Measurements from ENCODE around the gene DCP1A.

The DCP1A gene

DNA sequence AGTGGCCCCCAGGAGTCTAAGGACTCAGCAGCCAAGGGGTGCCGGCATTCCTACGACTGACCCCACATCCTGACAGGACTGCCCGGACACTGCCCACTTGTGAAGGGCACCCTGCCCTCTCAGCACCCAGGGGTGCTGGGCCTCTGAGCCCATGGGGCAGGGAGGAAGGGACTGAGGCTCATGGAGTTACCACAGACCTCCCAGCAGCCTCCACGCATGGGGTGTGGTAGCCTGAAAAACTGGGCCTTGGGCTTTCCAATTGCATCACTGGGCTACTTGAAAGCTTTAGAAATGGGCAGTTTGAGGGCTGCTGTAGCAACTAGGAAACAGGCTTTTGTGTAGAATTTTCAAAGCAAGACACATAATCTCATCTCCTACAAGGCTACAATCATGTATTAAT is 104.7 kb downstream of the DCP1A start:
- no peak for DNase-seq

- DNase-seq, result no peak
Observed at GRCh38 chr3:53242155-53242554, 105.2 kb downstream of the DCP1A start.

- no peak for DNase-seq
Observed at GRCh38 chr3:53240989-53241972, 106.1 kb downstream of the DCP1A start.

DNA sequence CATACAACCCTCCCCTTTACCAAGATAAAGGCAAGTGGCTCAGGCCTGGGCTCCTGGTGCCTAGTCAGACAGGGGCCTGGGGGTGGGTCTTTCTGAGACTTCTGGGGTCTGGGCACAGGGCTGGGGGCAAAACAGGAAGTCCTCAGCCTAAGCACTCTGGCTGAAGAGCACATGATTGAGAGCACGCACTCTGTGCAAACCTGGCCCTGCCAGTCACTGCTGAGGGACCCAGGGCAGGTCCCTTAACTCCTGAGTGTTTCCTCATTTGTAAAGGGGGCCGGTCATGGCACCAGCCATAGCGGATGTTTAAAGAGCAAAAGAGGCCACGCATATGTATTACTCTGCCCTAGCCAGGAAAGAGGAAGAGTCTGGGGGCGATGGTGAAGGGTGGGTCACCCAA is 107.5 kb downstream of the DCP1A start:
- no peak for DNase-seq

DNA sequence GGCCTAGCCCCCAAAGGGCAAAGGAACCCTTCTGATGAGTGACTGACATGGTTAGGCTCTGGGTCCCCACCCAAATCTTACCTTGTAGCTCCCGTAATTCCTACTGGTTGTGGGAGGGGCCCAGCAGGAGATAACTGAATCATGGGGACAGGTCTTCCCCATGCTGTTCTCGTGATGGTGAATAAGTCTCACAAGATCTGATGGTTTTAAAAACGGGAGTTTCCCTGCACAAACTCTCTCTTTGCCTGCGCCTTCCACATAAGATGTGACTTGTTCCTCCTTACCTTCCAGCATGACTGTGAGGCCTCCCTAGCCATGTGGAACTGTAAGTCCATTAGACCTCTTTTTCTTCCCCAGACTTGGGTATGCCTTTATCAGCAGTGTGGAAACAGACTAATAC is 108.5 kb downstream of the DCP1A start:
- DNase-seq, result no peak

GRCh38 chr3:53238051-53238850 is 109.1 kb downstream of the DCP1A start:
- DNase-seq, result no peak

DNA sequence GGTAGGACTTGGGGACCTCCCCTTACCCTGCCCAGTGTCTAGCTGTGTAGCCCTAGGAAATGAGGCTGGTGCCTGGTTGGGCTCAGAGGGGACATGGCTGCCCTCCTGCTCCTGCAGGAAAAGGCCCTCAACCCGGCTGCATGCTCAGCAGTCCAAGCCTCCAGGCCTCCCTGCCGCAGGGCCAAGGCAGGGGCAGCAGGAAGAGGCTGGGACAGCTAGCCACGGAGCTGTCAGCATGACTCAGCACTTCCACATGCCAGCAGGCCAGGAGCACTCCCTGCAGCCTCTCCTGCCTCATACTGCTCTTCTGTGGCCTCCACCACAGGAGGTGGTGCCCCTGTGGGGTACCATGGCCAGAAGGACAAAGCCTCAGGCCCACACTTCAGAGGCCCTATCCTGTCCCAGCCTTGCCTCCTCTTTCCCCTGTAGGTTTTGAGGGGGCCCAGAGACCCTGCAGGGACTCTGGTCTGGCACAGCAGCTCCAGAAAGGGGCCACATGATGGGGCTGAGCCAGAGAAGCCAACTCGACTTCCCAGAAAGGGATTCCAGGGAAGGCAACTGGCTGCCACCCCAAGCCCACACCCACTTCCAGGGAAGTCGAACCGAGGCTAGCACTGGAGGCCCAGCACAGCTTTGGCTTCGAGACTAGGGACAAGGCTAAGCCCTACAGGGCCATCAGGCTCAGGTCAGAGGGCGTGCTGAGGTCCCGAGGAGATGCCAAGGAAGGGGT is 111.1 kb downstream of the DCP1A start:
- DNase-seq, result no peak

DNA sequence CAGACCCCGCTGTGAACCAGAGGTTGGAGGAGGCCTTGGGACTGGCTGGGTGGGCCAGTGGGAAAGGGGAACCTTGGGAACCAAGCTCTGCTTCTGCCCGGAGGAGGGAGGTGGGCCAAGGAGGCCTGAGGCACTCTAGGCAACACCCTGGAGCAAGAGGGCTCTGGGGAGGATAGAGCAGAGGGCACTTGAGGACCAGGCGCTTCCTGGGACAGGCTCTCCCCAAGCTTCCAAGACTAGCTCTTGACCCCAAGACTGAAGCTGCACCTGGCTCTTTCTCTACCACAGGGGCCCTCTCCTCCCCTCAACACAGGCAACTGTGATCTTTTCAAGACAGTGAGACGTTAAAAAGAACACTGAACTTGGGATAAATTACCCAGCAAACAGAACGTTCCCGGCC is 111.8 kb downstream of the DCP1A start:
- no peak for DNase-seq

GRCh38 chr3:53234841-53235232 is 112.5 kb downstream of the DCP1A start:
- DNase-seq, result no peak

DNA sequence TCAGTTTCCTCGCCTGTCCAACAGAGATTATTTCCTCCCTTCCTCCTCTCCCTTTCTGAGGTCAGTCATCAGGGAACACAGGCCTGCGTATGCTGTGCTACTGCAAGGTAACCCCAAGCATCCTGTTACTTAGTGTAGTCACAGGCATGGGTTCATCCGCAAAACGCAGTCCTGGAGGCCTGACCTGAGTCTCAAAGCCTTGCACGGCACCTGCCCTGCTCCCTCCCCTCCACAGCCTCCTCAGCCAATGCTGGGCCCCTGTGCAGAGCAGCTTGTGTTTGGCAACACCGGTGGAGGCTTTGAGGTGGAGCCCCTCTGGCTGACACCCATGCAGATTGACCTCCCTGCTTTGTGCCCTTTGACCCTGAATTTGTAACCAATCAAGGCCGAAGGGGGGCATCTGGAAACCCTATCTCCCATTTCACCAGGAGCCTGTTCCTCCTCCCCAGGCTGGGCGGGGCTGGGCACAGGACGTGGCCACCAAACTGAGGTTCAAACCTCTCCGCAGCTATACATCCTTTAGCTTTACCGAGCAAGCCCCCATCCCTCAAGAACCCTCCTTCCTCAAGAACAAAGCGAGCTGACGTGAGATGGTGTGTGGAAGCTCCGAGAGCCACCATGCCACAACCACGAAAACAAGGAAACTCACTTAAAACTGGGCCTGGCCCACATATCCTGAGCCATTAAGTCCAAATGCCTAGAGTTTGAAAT is 113.1 kb downstream of the DCP1A start:
- DNase-seq, result no peak

All from stimulated activated CD4-positive, alpha-beta T cell treated with anti-CD3 and anti-CD28 coated beads, Interleukin-2, amount 100 ng/mL, for 48 hours (primary cell).